Smooth muscle cell of trachea (primary cell): ENCODE results near the gene FMOD. TPM values are rescaled to one million over a fixed set of nuclear protein-coding genes. Genes with fewer than 3 reads are reported as not detected.

Source experiments
- total RNA-seq: library from RNA; depleted of rRNA; stranded (reverse); fragments of >200 nt; gene quantifications from 2 replicates; pipeline ENCODE4 v1.2.1, GENCODE V29; 2014

The FMOD gene
- 1.6 and 8.1 TPM in 2 replicates for total RNA-seq

GRCh38 chr1:203351037-203351625 is at the start of gene FMOD:
Gene FMOD, minus strand, starts transcription at chr1:203351122. Its CDS starts 2,852 bp downstream, at chr1:203348270.

GRCh38 chr1:203304919-203305808 is 45.8 kb downstream of the FMOD start, which contains the start of gene BTG2:
Gene BTG2, plus strand, starts transcription at chr1:203305519. Its CDS starts 88 bp downstream, at chr1:203305607.

Other genes starting within 250 kb of the FMOD start
- 2.0 and 16.0 TPM in 2 replicates for gene ADORA1, start 223.4 kb downstream of the FMOD start, total RNA-seq
- gene MYBPH, start 175.3 kb downstream of the FMOD start, total RNA-seq, result 0.15 and 2.2 TPM in 2 replicates
- gene CHI3L1, start 164.4 kb downstream of the FMOD start, total RNA-seq, result 14.8 and 26.0 TPM in 2 replicates
- gene CHIT1, start 121.4 kb downstream of the FMOD start, total RNA-seq, result not detected in 2 replicates
- gene BTG2, start 45.6 kb downstream of the FMOD start, total RNA-seq, result 8.7 and 46.8 TPM in 2 replicates
- 0.73 and 4.3 TPM in 2 replicates for gene PRELP, start 124.7 kb upstream of the FMOD start, total RNA-seq
- gene OPTC, start 143.0 kb upstream of the FMOD start, total RNA-seq, result not detected in 2 replicates